HepG2 (cell line): ENCODE results near the gene MAMLD1.

Experiments
- MYC ChIP-seq: sonication (generic); formaldehyde crosslinking; IDR thresholded peaks from 2 replicates; pipeline ENCODE4 v1.9.0; 2021; ENCODE audit warnings: missing genetic modification reagents, borderline replicate concordance
- SIN3A ChIP-seq: IDR thresholded peaks from 2 replicates; pipeline ENCODE4 v1.6.1; 2011; ENCODE audit warnings: low read depth, mild to moderate bottlenecking, control low read depth, low read length, borderline replicate concordance
- ZNF318 ChIP-seq: sonication (generic); formaldehyde crosslinking; IDR thresholded peaks from 2 replicates; pipeline ENCODE4 v1.4.0; 2020; ENCODE audit warnings: mild to moderate bottlenecking, missing genetic modification reagents

GRCh38 chrX:150542846-150543229, 179.7 kb downstream of the MAMLD1 start:
- TF ChIP-seq ZNF318 (CRISPR knock-in tag) = no peak
- no peak for TF ChIP-seq MYC (CRISPR knock-in tag)
- TF ChIP-seq SIN3A = no peak
